ENCODE data around the gene E2F1. TPM values are rescaled to one million over a fixed set of nuclear protein-coding genes. Genes with fewer than 3 reads are reported as not detected.

E2F1 gene
- total and polyA plus RNA-seq, 2 experiments from 2014 or later: 12.1 to 42.6 TPM

DNA sequence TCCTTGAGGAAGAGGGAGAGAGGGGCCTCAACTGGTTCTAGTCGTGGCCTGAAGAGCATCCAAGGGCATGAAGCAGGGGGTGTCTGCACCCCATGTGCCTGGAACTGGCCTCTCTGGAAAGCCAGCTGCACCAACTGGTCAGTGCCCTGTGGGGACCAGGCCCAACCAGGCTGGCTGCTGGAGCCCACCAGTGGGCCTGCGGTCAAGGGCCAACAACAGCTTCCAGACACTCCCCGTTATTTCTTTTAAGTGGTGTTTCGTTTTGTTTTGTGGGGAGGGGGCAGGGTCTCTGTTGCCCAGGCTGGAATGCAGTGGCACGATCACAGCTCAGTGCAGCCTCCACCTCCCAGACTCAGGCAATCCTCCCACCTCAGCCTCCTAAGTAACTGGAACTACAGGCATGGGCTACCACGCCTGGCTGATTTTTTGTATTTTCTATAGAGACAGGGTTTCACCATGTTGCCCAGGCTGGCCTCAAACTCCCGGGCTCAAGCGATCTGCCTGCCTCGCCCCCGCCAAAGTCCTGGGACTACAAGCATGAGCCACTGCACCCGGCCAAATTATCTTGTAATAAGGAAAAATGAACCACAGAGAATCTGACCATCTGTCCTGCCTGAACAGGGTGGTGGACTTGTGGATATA, 36.0 kb downstream of the E2F1 start (continued):
- TF ChIP-seq EZH2phosphoT487 (IDR thresholded peaks at IDR 0.05; ENCODE audit: unreplicated experiment) (no peak), ZNF114 (CRISPR knock-in tag; IDR thresholded peaks at IDR 0.05) (no peak), CREB1 (CRISPR knock-in tag; IDR thresholded peaks at IDR 0.05; ENCODE audit: low read depth) (no peak), STAT1 (IDR thresholded peaks at IDR 0.05; ENCODE audit: unreplicated experiment) (no peak), POLR2AphosphoS5 (IDR thresholded peaks at IDR 0.05; ENCODE audit: low read depth) (no peak), JUNB (IDR thresholded peaks at IDR 0.05; ENCODE audit: unreplicated experiment) (no peak), ZNF331 (CRISPR knock-in tag; IDR thresholded peaks at IDR 0.05; ENCODE audit: low read depth) (no peak)
- TF ChIP-seq, protein P1, sequence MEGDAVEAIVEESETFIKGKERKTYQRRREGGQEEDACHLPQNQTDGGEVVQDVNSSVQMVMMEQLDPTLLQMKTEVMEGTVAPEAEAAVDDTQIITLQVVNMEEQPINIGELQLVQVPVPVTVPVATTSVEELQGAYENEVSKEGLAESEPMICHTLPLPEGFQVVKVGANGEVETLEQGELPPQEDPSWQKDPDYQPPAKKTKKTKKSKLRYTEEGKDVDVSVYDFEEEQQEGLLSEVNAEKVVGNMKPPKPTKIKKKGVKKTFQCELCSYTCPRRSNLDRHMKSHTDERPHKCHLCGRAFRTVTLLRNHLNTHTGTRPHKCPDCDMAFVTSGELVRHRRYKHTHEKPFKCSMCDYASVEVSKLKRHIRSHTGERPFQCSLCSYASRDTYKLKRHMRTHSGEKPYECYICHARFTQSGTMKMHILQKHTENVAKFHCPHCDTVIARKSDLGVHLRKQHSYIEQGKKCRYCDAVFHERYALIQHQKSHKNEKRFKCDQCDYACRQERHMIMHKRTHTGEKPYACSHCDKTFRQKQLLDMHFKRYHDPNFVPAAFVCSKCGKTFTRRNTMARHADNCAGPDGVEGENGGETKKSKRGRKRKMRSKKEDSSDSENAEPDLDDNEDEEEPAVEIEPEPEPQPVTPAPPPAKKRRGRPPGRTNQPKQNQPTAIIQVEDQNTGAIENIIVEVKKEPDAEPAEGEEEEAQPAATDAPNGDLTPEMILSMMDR (conservative IDR thresholded peaks at IDR 0.05; ENCODE audit: low read depth in 2 of 2): no peak
- TF ChIP-seq, protein P2, sequence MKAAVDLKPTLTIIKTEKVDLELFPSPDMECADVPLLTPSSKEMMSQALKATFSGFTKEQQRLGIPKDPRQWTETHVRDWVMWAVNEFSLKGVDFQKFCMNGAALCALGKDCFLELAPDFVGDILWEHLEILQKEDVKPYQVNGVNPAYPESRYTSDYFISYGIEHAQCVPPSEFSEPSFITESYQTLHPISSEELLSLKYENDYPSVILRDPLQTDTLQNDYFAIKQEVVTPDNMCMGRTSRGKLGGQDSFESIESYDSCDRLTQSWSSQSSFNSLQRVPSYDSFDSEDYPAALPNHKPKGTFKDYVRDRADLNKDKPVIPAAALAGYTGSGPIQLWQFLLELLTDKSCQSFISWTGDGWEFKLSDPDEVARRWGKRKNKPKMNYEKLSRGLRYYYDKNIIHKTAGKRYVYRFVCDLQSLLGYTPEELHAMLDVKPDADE (IDR thresholded peaks at IDR 0.05): no peak

DNA sequence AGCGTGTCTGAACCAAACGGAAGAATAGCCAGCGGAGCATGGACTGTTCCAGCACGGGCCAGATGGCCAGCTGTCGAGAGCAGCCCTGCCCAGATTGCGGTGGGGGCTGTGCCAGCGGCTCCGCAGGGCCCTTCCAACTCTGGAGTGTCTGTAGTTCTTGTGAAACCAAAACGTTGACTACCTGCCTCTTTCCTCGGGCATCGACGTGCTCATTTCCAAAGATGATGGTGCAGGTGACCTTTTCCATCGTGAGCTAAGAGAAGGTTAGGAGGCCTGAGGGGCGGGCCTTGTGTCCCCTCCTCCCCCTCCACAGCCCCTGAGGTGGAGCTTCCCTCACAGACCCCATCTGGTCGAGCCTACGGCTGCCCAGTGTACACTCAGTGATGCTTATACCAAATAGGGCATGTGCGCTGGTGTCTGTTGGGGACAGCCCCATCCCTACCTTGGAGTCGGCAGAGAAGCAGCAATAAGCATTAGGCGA, 36.9 kb downstream of the E2F1 start:
- Histone ChIP-seq H3K79me2 (replicated peaks; ENCODE audit: insufficient read depth) (no peaks in the 10 kb centered on the region), H2AFZ (no peak overlapping the region), H3K27ac (ENCODE audit: low read depth) (no peak overlapping the region), H3K27me3 (ENCODE audit: insufficient read depth) (no peaks in the 10 kb centered on the region), H3K9me2 (ENCODE audit: insufficient read depth) (no peaks in the 10 kb centered on the region), H3K36me3 (ENCODE audit: insufficient read depth) (no peaks in the 10 kb centered on the region), H4K20me1 (replicated peaks; ENCODE audit: insufficient read depth) (no peaks in the 10 kb centered on the region), H3F3A (replicated peaks; ENCODE audit: low read depth) (no peaks in the 10 kb centered on the region), H3K4me1 (ENCODE audit: insufficient read depth) (no peaks in the 10 kb centered on the region; the same call in 1 of the 2 replicates), H3K4me2 (no peak overlapping the region), H3K4me3 (no peak overlapping the region)
- H3K4me3 Mint-ChIP-seq: no peak overlapping the region
- H3K36me3 Mint-ChIP-seq (ENCODE audit: low read depth): peaks cover 14% of the 10 kb centered on the region; the same call in 2 of the 3 replicates
- no peak overlapping the region; the same call in 1 of the 2 replicates for H3K27ac Mint-ChIP-seq
- ATAC-seq: no peak; the same call in 2 of the 3 replicates
- peaks cover 2% of the 10 kb centered on the region for H3K27me3 Mint-ChIP-seq (ENCODE audit: insufficient read depth, low read depth, poor library complexity)
- no peak for DNase-seq (ENCODE audit: low spot score)
- no peaks in the 10 kb centered on the region for H3K9me3 Mint-ChIP-seq
- peaks cover 18% of the 10 kb centered on the region; the same call in 2 of the 3 replicates for H3K4me1 Mint-ChIP-seq
- TF ChIP-seq POLR2AphosphoS5 (IDR thresholded peaks at IDR 0.05; ENCODE audit: low read depth) (no peak), STAT1 (IDR thresholded peaks at IDR 0.05; ENCODE audit: unreplicated experiment) (no peak), CREB1 (CRISPR knock-in tag; IDR thresholded peaks at IDR 0.05; ENCODE audit: low read depth) (no peak), NANOG (IDR thresholded peaks at IDR 0.05; ENCODE audit: borderline replicate concordance) (no peak), ZNF114 (CRISPR knock-in tag; IDR thresholded peaks at IDR 0.05) (no peak), EZH2 (IDR thresholded peaks at IDR 0.05; ENCODE audit: low read depth, unreplicated experiment) (no peak), ZNF331 (CRISPR knock-in tag; IDR thresholded peaks at IDR 0.05; ENCODE audit: low read depth) (no peak)
- TF ChIP-seq, protein P3, sequence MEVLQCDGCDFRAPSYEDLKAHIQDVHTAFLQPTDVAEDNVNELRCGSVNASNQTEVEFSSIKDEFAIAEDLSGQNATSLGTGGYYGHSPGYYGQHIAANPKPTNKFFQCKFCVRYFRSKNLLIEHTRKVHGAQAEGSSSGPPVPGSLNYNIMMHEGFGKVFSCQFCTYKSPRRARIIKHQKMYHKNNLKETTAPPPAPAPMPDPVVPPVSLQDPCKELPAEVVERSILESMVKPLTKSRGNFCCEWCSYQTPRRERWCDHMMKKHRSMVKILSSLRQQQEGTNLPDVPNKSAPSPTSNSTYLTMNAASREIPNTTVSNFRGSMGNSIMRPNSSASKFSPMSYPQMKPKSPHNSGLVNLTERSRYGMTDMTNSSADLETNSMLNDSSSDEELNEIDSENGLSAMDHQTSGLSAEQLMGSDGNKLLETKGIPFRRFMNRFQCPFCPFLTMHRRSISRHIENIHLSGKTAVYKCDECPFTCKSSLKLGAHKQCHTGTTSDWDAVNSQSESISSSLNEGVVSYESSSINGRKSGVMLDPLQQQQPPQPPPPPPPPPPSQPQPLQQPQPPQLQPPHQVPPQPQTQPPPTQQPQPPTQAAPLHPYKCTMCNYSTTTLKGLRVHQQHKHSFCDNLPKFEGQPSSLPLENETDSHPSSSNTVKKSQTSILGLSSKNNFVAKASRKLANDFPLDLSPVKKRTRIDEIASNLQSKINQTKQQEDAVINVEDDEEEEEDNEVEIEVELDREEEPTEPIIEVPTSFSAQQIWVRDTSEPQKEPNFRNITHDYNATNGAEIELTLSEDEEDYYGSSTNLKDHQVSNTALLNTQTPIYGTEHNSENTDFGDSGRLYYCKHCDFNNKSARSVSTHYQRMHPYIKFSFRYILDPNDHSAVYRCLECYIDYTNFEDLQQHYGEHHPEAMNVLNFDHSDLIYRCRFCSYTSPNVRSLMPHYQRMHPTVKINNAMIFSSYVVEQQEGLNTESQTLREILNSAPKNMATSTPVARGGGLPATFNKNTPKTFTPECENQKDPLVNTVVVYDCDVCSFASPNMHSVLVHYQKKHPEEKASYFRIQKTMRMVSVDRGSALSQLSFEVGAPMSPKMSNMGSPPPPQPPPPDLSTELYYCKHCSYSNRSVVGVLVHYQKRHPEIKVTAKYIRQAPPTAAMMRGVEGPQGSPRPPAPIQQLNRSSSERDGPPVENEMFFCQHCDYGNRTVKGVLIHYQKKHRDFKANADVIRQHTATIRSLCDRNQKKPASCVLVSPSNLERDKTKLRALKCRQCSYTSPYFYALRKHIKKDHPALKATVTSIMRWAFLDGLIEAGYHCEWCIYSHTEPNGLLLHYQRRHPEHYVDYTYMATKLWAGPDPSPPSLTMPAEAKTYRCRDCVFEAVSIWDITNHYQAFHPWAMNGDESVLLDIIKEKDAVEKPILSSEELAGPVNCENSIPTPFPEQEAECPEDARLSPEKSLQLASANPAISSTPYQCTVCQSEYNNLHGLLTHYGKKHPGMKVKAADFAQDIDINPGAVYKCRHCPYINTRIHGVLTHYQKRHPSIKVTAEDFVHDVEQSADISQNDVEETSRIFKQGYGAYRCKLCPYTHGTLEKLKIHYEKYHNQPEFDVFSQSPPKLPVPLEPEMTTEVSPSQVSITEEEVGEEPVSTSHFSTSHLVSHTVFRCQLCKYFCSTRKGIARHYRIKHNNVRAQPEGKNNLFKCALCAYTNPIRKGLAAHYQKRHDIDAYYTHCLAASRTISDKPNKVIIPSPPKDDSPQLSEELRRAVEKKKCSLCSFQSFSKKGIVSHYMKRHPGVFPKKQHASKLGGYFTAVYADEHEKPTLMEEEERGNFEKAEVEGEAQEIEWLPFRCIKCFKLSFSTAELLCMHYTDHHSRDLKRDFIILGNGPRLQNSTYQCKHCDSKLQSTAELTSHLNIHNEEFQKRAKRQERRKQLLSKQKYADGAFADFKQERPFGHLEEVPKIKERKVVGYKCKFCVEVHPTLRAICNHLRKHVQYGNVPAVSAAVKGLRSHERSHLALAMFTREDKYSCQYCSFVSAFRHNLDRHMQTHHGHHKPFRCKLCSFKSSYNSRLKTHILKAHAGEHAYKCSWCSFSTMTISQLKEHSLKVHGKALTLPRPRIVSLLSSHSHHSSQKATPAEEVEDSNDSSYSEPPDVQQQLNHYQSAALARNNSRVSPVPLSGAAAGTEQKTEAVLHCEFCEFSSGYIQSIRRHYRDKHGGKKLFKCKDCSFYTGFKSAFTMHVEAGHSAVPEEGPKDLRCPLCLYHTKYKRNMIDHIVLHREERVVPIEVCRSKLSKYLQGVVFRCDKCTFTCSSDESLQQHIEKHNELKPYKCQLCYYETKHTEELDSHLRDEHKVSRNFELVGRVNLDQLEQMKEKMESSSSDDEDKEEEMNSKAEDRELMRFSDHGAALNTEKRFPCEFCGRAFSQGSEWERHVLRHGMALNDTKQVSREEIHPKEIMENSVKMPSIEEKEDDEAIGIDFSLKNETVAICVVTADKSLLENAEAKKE (CRISPR knock-in tag; IDR thresholded peaks at IDR 0.05): no peak
